NCI-H2081 treated with DMSO at 0.1 percent for 48 hours (cell line): ENCODE results near the gene SDR42E1.
"Not testable (repeated sequence)": the region's sequence is repeated elsewhere in the genome, so short reads cannot be mapped to it uniquely, and the experiment has no call there.

Source experiments
- DNase-seq: peaks from one replicate; lab custom pipeline; 2025; lab: John Stamatoyannopoulos, UW

Gene SDR42E1

GRCh38 chr16:82037666-82038065, 26.4 kb upstream of the SDR42E1 start:
- DNase-seq = no peak

GRCh38 chr16:82037251-82037650, 26.0 kb upstream of the SDR42E1 start:
- no peak for DNase-seq

GRCh38 chr16:82034981-82035612, 23.8 kb upstream of the SDR42E1 start, which contains the start of gene HSD17B2:
HSD17B2 (plus strand) TSS chr16:82035253; CDS start chr16:82035425, 172 bp downstream.
- no peak for DNase-seq

- DNase-seq = no peak
Measured at GRCh38 chr16:82033683-82034300, 22.5 kb upstream of the SDR42E1 start.

GRCh38 chr16:82033006-82033405, 21.7 kb upstream of the SDR42E1 start:
- DNase-seq = no peak

- DNase-seq = no peak
Measured at GRCh38 chr16:82031116-82032084, 20.1 kb upstream of the SDR42E1 start.

GRCh38 chr16:82027629-82028064, 16.4 kb upstream of the SDR42E1 start:
- DNase-seq = no peak

- no peak for DNase-seq
Measured at GRCh38 chr16:82024883-82025282, 13.6 kb upstream of the SDR42E1 start.

GRCh38 chr16:82024316-82024715, 13.0 kb upstream of the SDR42E1 start:
- no peak for DNase-seq

GRCh38 chr16:82023206-82023605, 11.9 kb upstream of the SDR42E1 start:
- no peak for DNase-seq

GRCh38 chr16:82020051-82020450, 8.8 kb upstream of the SDR42E1 start:
- no peak for DNase-seq

- no peak for DNase-seq
Measured at GRCh38 chr16:82019535-82019934, 8.3 kb upstream of the SDR42E1 start.

- DNase-seq = no peak
Measured at GRCh38 chr16:82017911-82018568, 6.8 kb upstream of the SDR42E1 start.

- no peak for DNase-seq
Measured at GRCh38 chr16:82016964-82017363, 5.7 kb upstream of the SDR42E1 start.

GRCh38 chr16:82016263-82016662, 5.0 kb upstream of the SDR42E1 start:
- DNase-seq = no peak

- no peak for DNase-seq
Measured at GRCh38 chr16:82013139-82013538, 1.9 kb upstream of the SDR42E1 start.

GRCh38 chr16:82010649-82011048, 621 bp downstream of the SDR42E1 start:
- no peak for DNase-seq

- not testable (repeated sequence) for DNase-seq
Measured at GRCh38 chr16:82009789-82010188, 1.5 kb downstream of the SDR42E1 start.

- no peak for DNase-seq
Measured at GRCh38 chr16:82008957-82009592, 2.2 kb downstream of the SDR42E1 start.

- DNase-seq = no peak
Measured at GRCh38 chr16:82007189-82007588, 4.1 kb downstream of the SDR42E1 start.

GRCh38 chr16:82006036-82006435, 5.2 kb downstream of the SDR42E1 start:
- DNase-seq = no peak
